ENCODE measurements around the gene DTD2.

DNA sequence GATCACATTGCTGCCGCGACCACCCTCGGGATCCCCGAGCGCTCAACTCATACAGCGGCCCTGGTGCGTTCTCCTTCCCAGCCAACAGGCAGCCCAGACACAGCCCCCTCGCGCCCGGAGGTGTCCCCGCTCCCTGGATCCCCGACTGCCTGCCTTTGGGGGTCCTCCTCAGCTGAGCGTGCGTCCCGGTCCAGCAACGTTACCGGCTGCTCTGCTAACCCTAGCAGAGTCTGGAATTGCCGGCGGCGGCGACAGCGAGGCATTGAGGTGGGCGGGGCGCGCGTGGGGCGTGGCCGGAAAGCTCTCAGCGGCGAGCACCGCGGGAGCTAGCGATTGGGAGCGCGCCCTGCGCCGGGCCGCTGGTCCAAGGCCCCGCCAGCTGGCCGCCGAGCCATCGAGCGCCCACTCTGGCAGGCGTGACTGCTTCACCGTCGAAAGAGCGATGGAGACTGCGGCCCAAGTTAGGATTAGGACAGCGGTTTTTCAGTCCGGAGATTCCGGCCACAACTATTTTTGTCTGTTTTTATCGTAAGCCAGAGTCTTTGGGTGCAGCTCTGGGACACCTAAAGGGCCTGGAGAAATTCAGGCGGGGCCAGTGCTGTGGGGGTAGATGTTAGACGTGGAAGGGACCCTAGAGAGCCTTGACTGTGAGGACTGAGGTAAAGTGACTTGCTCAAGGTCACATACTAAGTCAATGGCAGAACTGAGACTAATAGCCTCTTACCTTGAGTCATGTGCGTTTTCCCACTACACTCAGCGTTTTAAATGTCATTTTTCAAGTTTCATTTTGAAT is 36.8 kb downstream of the DTD2 start, which contains the start of gene HEATR5A:
- TF ChIP-seq EZH2 (IDR thresholded peaks at IDR 0.05; ENCODE audit: borderline replicate concordance) (no peak), EZH2phosphoT487 (IDR thresholded peaks at IDR 0.05; ENCODE audit: low read depth, severe bottlenecking, unreplicated experiment) (no peak)
- TF ChIP-seq, protein P1, sequence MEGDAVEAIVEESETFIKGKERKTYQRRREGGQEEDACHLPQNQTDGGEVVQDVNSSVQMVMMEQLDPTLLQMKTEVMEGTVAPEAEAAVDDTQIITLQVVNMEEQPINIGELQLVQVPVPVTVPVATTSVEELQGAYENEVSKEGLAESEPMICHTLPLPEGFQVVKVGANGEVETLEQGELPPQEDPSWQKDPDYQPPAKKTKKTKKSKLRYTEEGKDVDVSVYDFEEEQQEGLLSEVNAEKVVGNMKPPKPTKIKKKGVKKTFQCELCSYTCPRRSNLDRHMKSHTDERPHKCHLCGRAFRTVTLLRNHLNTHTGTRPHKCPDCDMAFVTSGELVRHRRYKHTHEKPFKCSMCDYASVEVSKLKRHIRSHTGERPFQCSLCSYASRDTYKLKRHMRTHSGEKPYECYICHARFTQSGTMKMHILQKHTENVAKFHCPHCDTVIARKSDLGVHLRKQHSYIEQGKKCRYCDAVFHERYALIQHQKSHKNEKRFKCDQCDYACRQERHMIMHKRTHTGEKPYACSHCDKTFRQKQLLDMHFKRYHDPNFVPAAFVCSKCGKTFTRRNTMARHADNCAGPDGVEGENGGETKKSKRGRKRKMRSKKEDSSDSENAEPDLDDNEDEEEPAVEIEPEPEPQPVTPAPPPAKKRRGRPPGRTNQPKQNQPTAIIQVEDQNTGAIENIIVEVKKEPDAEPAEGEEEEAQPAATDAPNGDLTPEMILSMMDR (IDR thresholded peaks at IDR 0.05; ENCODE audit: poor library complexity), result peak; percentile 29

Data from hepatocyte (in vitro differentiated cells).